Left renal pelvis (tissue), 4 donors: ENCODE data around the gene HSPA6. TPM values are rescaled to one million over a fixed set of nuclear protein-coding genes. Genes with fewer than 3 reads are reported as not detected.
"Not testable (repeated sequence)": the region's sequence is repeated elsewhere in the genome, so short reads cannot be mapped to it uniquely, and the experiment has no call there.

Experiments
- DNase-seq, 4 donors: peaks; one replicate each; pipeline ENCODE4 v3.0.0-alpha.2; 2013; ENCODE audit warnings: low read depth in 4 of 4, low spot score in 3 of 4
- polyA plus RNA-seq, 4 donors: library from polyadenylated mRNA; unstranded; fragments of 120-200 nt; gene quantifications; one replicate each; pipeline ENCODE4 v1.2.1, GENCODE V29; 2013; ENCODE audit not compliant: insufficient read length in 4 of 4

Gene HSPA6
- under 1 TPM; 0.30 to 0.82 (median 0.34) TPM for polyA plus RNA-seq

- DNase-seq: peak in 3 of 4 donors; percentile 74 to 80 (median 78)
Observed at GRCh38 chr1:161523817-161524741, at the start of gene HSPA6. TSS of gene HSPA6 (plus strand) at chr1:161524540. CDS start at chr1:161524659, 119 bp downstream.

- DNase-seq: not testable (repeated sequence)
Observed at GRCh38 chr1:161477711-161478110, 46.6 kb upstream of the HSPA6 start.

- no peak for DNase-seq
Observed at GRCh38 chr1:161478985-161479384, 45.4 kb upstream of the HSPA6 start.

DNA sequence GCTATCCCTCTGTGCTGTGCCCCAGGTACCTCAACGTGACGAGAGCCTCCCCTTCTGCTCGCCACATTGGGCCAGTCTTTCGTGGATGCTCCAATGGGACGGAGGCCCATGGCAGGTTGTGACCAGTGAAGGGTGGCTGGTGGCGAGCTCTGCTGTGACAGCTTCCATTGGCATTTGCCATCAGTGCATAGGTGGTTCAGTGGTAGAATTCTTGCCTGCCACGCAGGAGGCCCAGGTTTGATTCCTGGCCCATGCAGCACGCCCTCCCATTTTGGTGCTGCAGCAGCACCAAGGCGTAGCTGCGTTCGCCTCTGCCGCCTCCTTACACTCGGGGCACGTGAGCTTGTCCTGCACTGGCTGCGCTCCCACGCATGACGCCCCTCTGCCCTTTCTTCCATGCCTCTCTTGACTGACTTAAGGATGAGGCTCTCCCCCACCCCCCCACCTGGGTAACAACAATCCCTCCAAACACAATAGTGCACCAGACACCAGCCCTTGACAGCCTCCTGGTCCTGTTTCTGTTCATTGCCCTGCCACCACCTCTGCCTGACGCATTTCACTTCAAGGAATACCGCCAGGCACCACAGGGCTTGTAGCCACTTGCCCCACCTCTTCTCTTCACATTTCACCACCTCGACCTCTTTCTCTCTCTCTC, 43.8 kb upstream of the HSPA6 start:
- DNase-seq: no peak

DNA sequence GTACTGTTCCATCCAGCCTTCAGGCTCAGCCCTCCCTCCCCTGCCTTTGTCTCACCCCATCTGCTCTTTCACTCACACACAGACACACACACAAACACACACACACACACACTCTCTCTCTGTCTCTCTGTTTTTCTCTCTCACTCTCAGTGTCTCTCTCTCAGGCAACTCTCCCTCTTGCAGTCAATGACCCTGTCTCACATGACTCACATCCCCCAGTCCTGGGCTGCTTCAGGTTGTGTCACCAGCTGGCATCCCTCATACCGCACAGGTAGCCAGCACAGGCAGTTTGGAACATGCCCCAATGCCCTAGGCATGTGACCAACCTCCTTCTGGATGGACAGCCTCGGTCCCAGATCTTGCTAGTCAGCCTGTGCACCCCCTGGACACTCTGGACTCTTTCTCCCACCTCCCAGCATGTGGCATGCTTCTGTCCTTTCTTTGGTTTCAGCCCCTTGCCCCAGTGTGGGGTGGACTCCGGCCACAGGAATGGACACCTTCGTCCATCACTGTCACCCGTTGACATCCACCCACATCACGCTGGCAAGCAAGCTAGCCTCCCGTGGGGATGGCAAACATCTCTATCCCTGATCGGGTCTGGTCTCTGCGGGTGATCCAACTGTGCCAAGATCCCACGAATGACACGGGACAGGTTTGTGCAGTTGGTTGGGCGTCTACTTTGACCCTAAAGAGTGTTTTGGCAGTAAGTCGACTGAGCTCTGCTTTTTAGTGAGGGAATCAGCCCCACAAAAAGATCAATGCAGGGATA, 42.5 kb upstream of the HSPA6 start:
- no peak for DNase-seq

- no peak for DNase-seq
Observed at GRCh38 chr1:161482610-161483009, 41.7 kb upstream of the HSPA6 start.

- no peak for DNase-seq
Observed at GRCh38 chr1:161483361-161483760, 41.0 kb upstream of the HSPA6 start.

DNA sequence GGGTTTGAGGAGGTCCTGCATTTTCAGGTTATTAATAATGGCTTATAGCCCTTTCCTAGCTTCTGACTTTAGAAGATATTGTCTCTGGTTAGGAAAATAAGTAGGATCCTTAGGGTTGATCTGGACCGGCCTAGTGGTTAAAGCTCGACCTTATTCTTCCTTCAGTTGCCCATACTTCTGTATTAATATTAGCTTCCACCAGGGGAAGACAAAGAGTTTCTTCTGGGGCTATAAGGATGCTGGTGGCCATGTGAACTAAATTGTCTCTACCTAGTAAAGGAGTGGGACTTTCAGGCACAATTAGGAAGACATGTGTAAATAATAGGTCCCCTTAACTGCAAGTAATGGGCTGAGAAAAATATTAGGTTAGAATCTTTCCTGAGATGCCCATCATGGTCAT, 39.7 kb upstream of the HSPA6 start:
- no peak for DNase-seq

DNA sequence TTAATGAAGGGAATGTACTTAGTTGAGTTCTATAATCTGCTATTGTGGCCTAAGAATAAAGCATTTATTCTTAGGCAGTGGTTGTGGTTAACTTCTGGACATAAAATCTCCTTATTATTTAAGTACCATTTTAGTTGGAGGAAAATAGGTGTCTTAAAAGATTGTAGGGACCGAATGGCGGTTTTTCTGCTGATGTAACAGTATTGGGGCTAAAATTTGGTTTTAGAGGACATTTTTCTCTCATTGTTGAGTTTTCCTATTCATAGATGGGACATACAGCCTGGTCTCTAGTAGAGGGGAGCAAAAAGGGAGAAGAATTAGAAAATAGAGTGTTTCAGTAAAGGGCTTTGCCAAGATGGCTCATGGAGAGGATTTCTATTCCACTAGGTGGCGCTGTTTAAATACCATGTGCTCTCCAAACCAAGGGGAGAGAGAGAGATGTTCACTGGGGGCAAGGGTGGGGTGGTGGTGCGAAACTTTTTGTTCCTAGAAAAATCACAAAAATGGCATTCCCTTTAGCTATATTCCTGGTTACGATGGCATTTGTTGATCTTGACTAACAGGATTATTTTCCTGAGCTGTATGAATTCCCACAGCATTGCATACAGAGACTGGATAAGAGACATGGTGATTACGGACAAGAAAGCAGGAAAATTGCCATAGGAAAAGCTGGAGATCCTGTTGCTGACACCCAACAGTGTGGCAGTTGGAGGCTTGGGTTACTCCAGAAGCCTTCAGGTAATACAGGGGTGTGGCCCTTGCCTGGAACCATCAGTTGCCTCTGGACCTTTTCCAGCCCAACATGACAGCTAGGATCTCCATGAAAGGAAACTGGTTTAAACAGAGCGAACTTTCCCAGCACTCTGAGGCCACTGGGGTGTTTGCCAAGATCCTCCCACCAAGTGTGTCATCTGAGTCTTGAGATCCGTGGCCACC, 37.3 kb upstream of the HSPA6 start:
- DNase-seq: peak; percentile 12 to 57 (median 26)

DNA sequence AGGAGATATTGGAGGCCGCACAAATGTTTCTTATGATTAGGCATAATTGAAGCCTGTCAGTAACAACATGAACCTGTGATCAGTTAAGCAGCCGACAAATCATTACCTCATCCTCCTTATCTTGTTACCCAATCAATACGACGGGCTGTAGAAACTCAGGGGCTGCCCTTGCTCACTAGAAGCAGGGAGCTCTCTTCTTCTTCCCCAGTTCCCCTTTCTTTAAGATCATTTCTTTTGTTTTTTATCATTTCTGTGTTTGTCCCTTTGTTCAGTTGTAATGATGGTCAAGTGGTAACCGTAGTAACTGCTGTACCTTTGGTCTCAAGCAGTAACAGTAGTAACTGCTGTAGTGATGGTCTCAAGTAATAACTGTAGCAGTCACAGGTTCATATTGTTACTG, 32.9 kb upstream of the HSPA6 start:
- DNase-seq: no peak

- DNase-seq: no peak
Observed at GRCh38 chr1:161492827-161493226, 31.5 kb upstream of the HSPA6 start.

DNA sequence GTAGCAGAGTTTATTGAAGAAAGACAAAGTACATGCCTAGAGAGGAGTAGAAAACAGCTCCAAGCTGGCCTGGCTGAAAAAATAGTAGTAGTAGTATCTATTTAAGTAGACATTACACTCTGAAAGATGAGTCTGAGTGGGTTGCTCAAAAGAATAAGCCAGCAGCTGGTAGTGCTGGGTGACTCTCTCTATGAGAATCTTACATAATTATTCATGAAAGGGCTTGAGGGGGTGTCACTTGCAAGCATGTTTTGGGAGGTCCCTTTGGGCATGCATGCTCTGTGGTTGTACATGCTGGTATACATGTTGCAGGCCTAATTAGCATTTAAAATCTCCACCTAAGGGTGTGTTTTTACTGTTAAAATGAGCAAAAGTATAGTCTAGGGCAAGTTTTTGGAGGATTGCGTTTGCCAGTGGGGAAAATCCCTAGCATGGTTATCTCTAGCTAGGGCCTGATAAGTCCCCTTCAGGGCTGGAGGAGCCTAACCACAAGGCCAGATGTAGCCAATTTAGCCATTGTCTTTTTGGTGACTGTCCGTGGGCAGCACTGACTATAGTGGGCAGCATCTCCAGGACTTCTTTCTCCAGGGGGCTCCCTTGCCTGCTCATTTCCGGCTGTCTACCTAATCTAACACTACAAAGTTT, 30.1 kb upstream of the HSPA6 start:
- no peak for DNase-seq

DNA sequence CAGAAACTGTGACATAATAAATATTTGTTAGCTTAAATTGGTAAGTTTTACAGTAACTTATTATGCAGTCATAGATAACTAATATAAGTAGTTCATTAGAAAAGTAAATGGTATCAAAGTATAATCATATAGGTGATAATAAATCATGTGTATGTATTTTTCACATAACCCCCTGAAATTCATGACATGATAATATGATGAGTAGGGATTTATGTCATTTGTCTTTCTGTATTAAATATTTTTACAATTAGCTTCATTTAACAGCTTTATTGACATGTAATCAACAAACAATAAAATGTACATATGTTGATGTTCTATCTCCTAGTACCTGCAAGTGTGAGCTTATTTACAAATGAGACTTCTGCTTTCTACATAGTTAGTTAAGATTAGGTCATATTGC, 28.9 kb upstream of the HSPA6 start:
- no peak for DNase-seq

- no peak for DNase-seq
Observed at GRCh38 chr1:161497961-161498360, 26.4 kb upstream of the HSPA6 start.

DNA sequence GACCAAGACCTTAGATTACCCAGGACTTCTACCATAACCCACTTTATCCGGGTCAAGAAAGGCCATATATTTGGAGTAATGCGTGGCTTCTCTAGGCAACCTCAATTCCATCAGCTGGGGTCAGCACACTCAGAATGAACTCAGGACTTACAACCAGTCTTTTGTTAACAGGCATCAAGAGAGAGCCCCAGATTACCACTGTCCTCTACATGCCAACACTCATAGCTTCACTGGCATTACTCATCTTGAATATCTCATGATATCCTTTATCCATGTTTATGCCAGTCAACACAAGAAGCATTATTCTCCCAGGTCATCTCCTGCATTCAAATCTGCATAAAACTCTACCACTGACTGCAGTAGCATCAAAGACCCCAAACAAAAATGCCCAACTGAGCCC, 25.7 kb upstream of the HSPA6 start:
- no peak for DNase-seq

GRCh38 chr1:161499099-161500039, 25.0 kb upstream of the HSPA6 start:
- no peak for DNase-seq

DNA sequence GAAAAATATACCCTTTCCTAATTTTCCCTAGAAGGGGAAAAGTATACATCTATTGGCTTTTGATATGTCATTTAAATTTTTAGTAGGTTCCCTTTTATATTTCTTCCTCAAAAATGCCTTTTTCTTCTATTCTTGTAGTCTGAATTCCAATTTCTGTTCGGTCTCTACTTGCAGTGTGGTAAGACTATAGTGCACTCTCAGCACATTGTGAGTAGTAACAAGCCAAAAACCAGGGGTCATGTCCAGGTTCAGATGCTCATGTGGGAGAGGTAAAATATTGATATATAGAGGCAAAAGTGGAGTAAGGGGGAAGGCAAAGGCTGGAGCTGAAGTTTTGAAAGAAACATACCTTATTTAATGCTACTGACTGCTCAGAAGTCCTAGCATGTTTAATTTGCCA, 23.1 kb upstream of the HSPA6 start:
- no peak for DNase-seq

DNA sequence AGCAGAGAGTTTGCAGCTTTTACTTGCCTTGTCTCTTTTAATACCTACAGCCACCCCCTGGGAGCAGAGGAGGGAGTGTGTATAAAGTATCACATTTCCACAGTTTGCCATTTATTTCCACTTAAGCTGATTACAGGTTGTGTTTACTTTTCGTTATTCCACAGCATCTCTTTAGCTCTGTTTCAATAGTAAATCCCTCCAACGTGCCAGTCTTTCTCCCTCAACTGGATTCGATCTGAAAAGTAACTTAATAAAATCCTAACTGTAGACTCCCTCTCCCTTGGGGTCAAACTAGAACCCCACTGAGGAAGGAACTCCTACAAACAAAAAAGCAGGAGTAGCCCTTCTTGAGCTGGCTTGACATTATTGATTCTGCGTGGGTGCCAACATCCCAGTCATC, 22.2 kb upstream of the HSPA6 start:
- DNase-seq: no peak
